Measurements from ENCODE around the gene CHFR.
"Not testable (repeated sequence)": the region's sequence is repeated elsewhere in the genome, so short reads cannot be mapped to it uniquely, and the experiment has no call there.

The CHFR gene

GRCh38 chr12:132887513-132888351, at the start of gene CHFR:
Gene CHFR, minus strand, starts transcription at chr12:132887605. Its CDS starts 277 bp downstream, at chr12:132887328.
- peaks cover 9% of the 10 kb centered on the region; the same call in 1 of the 2 replicates for H3K36me3 ChIP-seq (ENCODE audit: control insufficient read depth, insufficient read depth, low read length)
- peaks cover 13% of the 10 kb centered on the region for H3K4me1 ChIP-seq (ENCODE audit: control insufficient read depth, insufficient read depth, low read length)
- peak within 1 kb of the TSS; percentile 83 for H3K9ac ChIP-seq (ENCODE audit: low read depth, low read length)
- H3K9me3 ChIP-seq (ENCODE audit: control insufficient read depth, insufficient read depth, low read length) = no peaks in the 10 kb centered on the region
- peak within 1 kb of the TSS; percentile 81 for H3K4me3 ChIP-seq (ENCODE audit: low read depth, low read length)
- H3K27me3 ChIP-seq (ENCODE audit: control insufficient read depth, insufficient read depth, low read length) = no peaks in the 10 kb centered on the region
- peak within 1 kb of the TSS; percentile 75 for H3K27ac ChIP-seq (ENCODE audit: low read depth, low read length)

- not testable (repeated sequence) for H3K27ac ChIP-seq (ENCODE audit: low read depth, low read length); H3K27me3 ChIP-seq (ENCODE audit: control insufficient read depth, insufficient read depth, low read length); H3K4me1 ChIP-seq (ENCODE audit: control insufficient read depth, insufficient read depth, low read length); H3K4me3 ChIP-seq (ENCODE audit: low read depth, low read length); H3K9ac ChIP-seq (ENCODE audit: low read depth, low read length); H3K36me3 ChIP-seq (ENCODE audit: control insufficient read depth, insufficient read depth, low read length)
- peaks cover 62% of the 10 kb centered on the region for H3K9me3 ChIP-seq (ENCODE audit: control insufficient read depth, insufficient read depth, low read length)
These were observed 49.5 kb upstream of the CHFR start for GRCh38 chr12:132936921-132937320.

- Histone ChIP-seq H3K9me3 (ENCODE audit: control insufficient read depth, insufficient read depth, low read length) (peaks cover 62% of the 10 kb centered on the region), H3K4me3 (ENCODE audit: low read depth, low read length) (no peak overlapping the region), H3K9ac (ENCODE audit: low read depth, low read length) (no peak overlapping the region), H3K36me3 (ENCODE audit: control insufficient read depth, insufficient read depth, low read length) (no peaks in the 10 kb centered on the region), H3K27me3 (ENCODE audit: control insufficient read depth, insufficient read depth, low read length) (no peaks in the 10 kb centered on the region), H3K27ac (ENCODE audit: low read depth, low read length) (no peak overlapping the region), H3K4me1 (ENCODE audit: control insufficient read depth, insufficient read depth, low read length) (no peaks in the 10 kb centered on the region)
These were observed 48.8 kb upstream of the CHFR start for GRCh38 chr12:132936163-132936562.

- Histone ChIP-seq H3K4me1 (ENCODE audit: control insufficient read depth, insufficient read depth, low read length) (no peaks in the 10 kb centered on the region), H3K36me3 (ENCODE audit: control insufficient read depth, insufficient read depth, low read length) (no peaks in the 10 kb centered on the region; the same call in 1 of the 2 replicates), H3K4me3 (ENCODE audit: low read depth, low read length) (peak overlapping the region; percentile 7; the same call in 1 of the 2 replicates), H3K27ac (ENCODE audit: low read depth, low read length) (no peak overlapping the region), H3K9me3 (ENCODE audit: control insufficient read depth, insufficient read depth, low read length) (peaks cover 97% of the 10 kb centered on the region), H3K9ac (ENCODE audit: low read depth, low read length) (no peak overlapping the region), H3K27me3 (ENCODE audit: control insufficient read depth, insufficient read depth, low read length) (no peaks in the 10 kb centered on the region)
These were observed 39.0 kb upstream of the CHFR start for GRCh38 chr12:132926415-132926833.

GRCh38 chr12:132925597-132926414, 38.4 kb upstream of the CHFR start:
- no peak overlapping the region for H3K9ac ChIP-seq (ENCODE audit: low read depth, low read length)
- H3K4me3 ChIP-seq (ENCODE audit: low read depth, low read length) = peak overlapping the region; percentile 11; the same call in 1 of the 2 replicates
- no peaks in the 10 kb centered on the region for H3K4me1 ChIP-seq (ENCODE audit: control insufficient read depth, insufficient read depth, low read length)
- H3K27me3 ChIP-seq (ENCODE audit: control insufficient read depth, insufficient read depth, low read length) = no peaks in the 10 kb centered on the region
- H3K27ac ChIP-seq (ENCODE audit: low read depth, low read length) = no peak overlapping the region
- H3K9me3 ChIP-seq (ENCODE audit: control insufficient read depth, insufficient read depth, low read length) = peaks cover 96% of the 10 kb centered on the region
- H3K36me3 ChIP-seq (ENCODE audit: control insufficient read depth, insufficient read depth, low read length) = no peaks in the 10 kb centered on the region; the same call in 1 of the 2 replicates

- no peak overlapping the region for H3K4me3 ChIP-seq (ENCODE audit: low read depth, low read length)
- no peak overlapping the region for H3K27ac ChIP-seq (ENCODE audit: low read depth, low read length)
- H3K36me3 ChIP-seq (ENCODE audit: control insufficient read depth, insufficient read depth, low read length) = no peaks in the 10 kb centered on the region; the same call in 1 of the 2 replicates
- H3K9ac ChIP-seq (ENCODE audit: low read depth, low read length) = no peak overlapping the region
- H3K27me3 ChIP-seq (ENCODE audit: control insufficient read depth, insufficient read depth, low read length) = no peaks in the 10 kb centered on the region
- H3K9me3 ChIP-seq (ENCODE audit: control insufficient read depth, insufficient read depth, low read length) = peaks cover 91% of the 10 kb centered on the region
- no peaks in the 10 kb centered on the region for H3K4me1 ChIP-seq (ENCODE audit: control insufficient read depth, insufficient read depth, low read length)
These were observed 37.0 kb upstream of the CHFR start for GRCh38 chr12:132924356-132924755.

GRCh38 chr12:132923356-132923909, 36.0 kb upstream of the CHFR start:
- H3K9me3 ChIP-seq (ENCODE audit: control insufficient read depth, insufficient read depth, low read length) = peaks cover 89% of the 10 kb centered on the region
- H3K9ac ChIP-seq (ENCODE audit: low read depth, low read length) = no peak overlapping the region
- H3K4me1 ChIP-seq (ENCODE audit: control insufficient read depth, insufficient read depth, low read length) = no peaks in the 10 kb centered on the region
- H3K27ac ChIP-seq (ENCODE audit: low read depth, low read length) = no peak overlapping the region
- H3K27me3 ChIP-seq (ENCODE audit: control insufficient read depth, insufficient read depth, low read length) = no peaks in the 10 kb centered on the region
- no peak overlapping the region for H3K4me3 ChIP-seq (ENCODE audit: low read depth, low read length)
- no peaks in the 10 kb centered on the region; the same call in 1 of the 2 replicates for H3K36me3 ChIP-seq (ENCODE audit: control insufficient read depth, insufficient read depth, low read length)

GRCh38 chr12:132922676-132923075, 35.3 kb upstream of the CHFR start:
- Histone ChIP-seq H3K4me3 (ENCODE audit: low read depth, low read length) (no peak overlapping the region), H3K9ac (ENCODE audit: low read depth, low read length) (no peak overlapping the region), H3K9me3 (ENCODE audit: control insufficient read depth, insufficient read depth, low read length) (peaks cover 89% of the 10 kb centered on the region), H3K27ac (ENCODE audit: low read depth, low read length) (no peak overlapping the region), H3K27me3 (ENCODE audit: control insufficient read depth, insufficient read depth, low read length) (no peaks in the 10 kb centered on the region), H3K4me1 (ENCODE audit: control insufficient read depth, insufficient read depth, low read length) (no peaks in the 10 kb centered on the region), H3K36me3 (ENCODE audit: control insufficient read depth, insufficient read depth, low read length) (no peaks in the 10 kb centered on the region)

GRCh38 chr12:132921685-132922084, 34.3 kb upstream of the CHFR start:
- Histone ChIP-seq H3K27me3 (ENCODE audit: control insufficient read depth, insufficient read depth, low read length) (no peaks in the 10 kb centered on the region), H3K36me3 (ENCODE audit: control insufficient read depth, insufficient read depth, low read length) (no peaks in the 10 kb centered on the region), H3K9ac (ENCODE audit: low read depth, low read length) (no peak overlapping the region), H3K27ac (ENCODE audit: low read depth, low read length) (no peak overlapping the region), H3K4me1 (ENCODE audit: control insufficient read depth, insufficient read depth, low read length) (no peaks in the 10 kb centered on the region), H3K4me3 (ENCODE audit: low read depth, low read length) (no peak overlapping the region), H3K9me3 (ENCODE audit: control insufficient read depth, insufficient read depth, low read length) (peaks cover 82% of the 10 kb centered on the region)

- Histone ChIP-seq H3K4me3 (ENCODE audit: low read depth, low read length) (no peak overlapping the region), H3K9me3 (ENCODE audit: control insufficient read depth, insufficient read depth, low read length) (peaks cover 72% of the 10 kb centered on the region)
These were observed 31.3 kb upstream of the CHFR start for GRCh38 chr12:132918680-132919079.

More at GRCh38 chr12:132918680-132919079, 31.3 kb upstream of the CHFR start:
- H3K27ac ChIP-seq (ENCODE audit: low read depth, low read length) = no peak overlapping the region
- H3K4me1 ChIP-seq (ENCODE audit: control insufficient read depth, insufficient read depth, low read length) = no peaks in the 10 kb centered on the region
- H3K9ac ChIP-seq (ENCODE audit: low read depth, low read length) = no peak overlapping the region
- H3K27me3 ChIP-seq (ENCODE audit: control insufficient read depth, insufficient read depth, low read length) = no peaks in the 10 kb centered on the region
- H3K36me3 ChIP-seq (ENCODE audit: control insufficient read depth, insufficient read depth, low read length) = no peaks in the 10 kb centered on the region
